Activated T-cell treated with anti-CD3 and anti-CD28 coated beads for 48 hours (primary cell): ENCODE measurements around the gene PFN4.
A peak's percentile ranks its signal among the peaks of the same experiment; 100 is the strongest.
"Not testable (repeated sequence)": the region's sequence is repeated elsewhere in the genome, so short reads cannot be mapped to it uniquely, and the experiment has no call there.

ENCODE experiments used
- DNase-seq: peaks from one replicate; pipeline ENCODE4 v3.0.0-alpha.2; 2020; ENCODE audit warnings: low read depth

Gene PFN4

GRCh38 chr2:24123195-24123921 is at the start of gene PFN4, which contains the start of gene FAM228B:
Gene PFN4 (minus strand): TSS chr2:24123334. CDS start chr2:24122535, 799 bp downstream.
Gene FAM228B (plus strand): TSS chr2:24123469. CDS start chr2:24124362, 893 bp downstream.
- DNase-seq: peak; percentile 68

GRCh38 chr2:24169023-24169422 is 45.9 kb upstream of the PFN4 start:
- DNase-seq: no peak

GRCh38 chr2:24164416-24164973 is 41.4 kb upstream of the PFN4 start:
- DNase-seq: peak; percentile 46

- DNase-seq: no peak
These were observed 40.5 kb upstream of the PFN4 start for GRCh38 chr2:24163601-24164000.

GRCh38 chr2:24163186-24163585 is 40.1 kb upstream of the PFN4 start:
- no peak for DNase-seq

- DNase-seq: no peak
These were observed 39.4 kb upstream of the PFN4 start for GRCh38 chr2:24162494-24162893.

GRCh38 chr2:24160761-24161160 is 37.6 kb upstream of the PFN4 start:
- no peak for DNase-seq

GRCh38 chr2:24159708-24160107 is 36.6 kb upstream of the PFN4 start:
- DNase-seq: no peak

- no peak for DNase-seq
These were observed 35.0 kb upstream of the PFN4 start for GRCh38 chr2:24158131-24158530.

- DNase-seq: no peak
These were observed 30.3 kb upstream of the PFN4 start for GRCh38 chr2:24153478-24153877.

- no peak for DNase-seq
These were observed 29.5 kb upstream of the PFN4 start for GRCh38 chr2:24152413-24153197.

GRCh38 chr2:24147364-24147763 is 24.2 kb upstream of the PFN4 start:
- no peak for DNase-seq

- not testable (repeated sequence) for DNase-seq
These were observed 17.2 kb upstream of the PFN4 start for GRCh38 chr2:24140305-24140704.

- no peak for DNase-seq
These were observed 9.4 kb upstream of the PFN4 start for GRCh38 chr2:24132543-24132942.

GRCh38 chr2:24125956-24126355 is 2.8 kb upstream of the PFN4 start:
- no peak for DNase-seq

- no peak for DNase-seq
These were observed 917 bp upstream of the PFN4 start for GRCh38 chr2:24123922-24124580.

- DNase-seq: no peak
These were observed 554 bp downstream of the PFN4 start for GRCh38 chr2:24122366-24123194.

GRCh38 chr2:24121469-24121868 is 1.7 kb downstream of the PFN4 start:
- no peak for DNase-seq

- no peak for DNase-seq
These were observed 2.1 kb downstream of the PFN4 start for GRCh38 chr2:24121066-24121465.

- DNase-seq: no peak
These were observed 5.2 kb downstream of the PFN4 start for GRCh38 chr2:24117902-24118301.

- DNase-seq: no peak
These were observed 8.1 kb downstream of the PFN4 start for GRCh38 chr2:24115057-24115456.
